22Rv1 (cell line): ENCODE measurements around the gene MED23.

Experiments
- ZFX ChIP-seq: fragments of 450-650 bp; IDR thresholded peaks from 2 replicates; pipeline ENCODE4 v1.6.1; 2017; ENCODE audit warnings: antibody characterized with exemption, borderline replicate concordance
- TF ChIP-seq, protein P1 (sequence below): fragments of 450-650 bp; IDR thresholded peaks from 2 replicates; pipeline ENCODE4 v1.5.1; 2017; ENCODE audit warnings: mild to moderate bottlenecking

DNA sequence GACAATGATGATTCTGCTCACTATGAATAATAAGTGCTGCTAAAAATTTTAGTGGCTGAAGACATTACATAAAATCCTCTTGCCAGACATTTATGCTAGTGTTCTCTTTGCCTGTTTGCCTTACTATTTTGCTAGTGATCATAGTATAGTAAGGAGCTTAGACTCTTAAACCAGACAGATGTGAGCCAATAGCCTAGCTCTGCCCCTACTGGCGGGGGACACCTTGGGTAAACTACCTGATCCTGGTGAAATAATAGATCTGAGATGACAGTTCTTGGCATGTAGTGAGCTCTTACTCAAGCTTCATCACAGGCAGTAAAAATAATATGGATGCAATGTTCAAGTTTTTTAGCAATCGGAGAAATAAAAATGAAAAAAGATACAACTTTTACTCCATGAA lies 27.9 kb upstream of the MED23 start:
- TF ChIP-seq, protein P1, sequence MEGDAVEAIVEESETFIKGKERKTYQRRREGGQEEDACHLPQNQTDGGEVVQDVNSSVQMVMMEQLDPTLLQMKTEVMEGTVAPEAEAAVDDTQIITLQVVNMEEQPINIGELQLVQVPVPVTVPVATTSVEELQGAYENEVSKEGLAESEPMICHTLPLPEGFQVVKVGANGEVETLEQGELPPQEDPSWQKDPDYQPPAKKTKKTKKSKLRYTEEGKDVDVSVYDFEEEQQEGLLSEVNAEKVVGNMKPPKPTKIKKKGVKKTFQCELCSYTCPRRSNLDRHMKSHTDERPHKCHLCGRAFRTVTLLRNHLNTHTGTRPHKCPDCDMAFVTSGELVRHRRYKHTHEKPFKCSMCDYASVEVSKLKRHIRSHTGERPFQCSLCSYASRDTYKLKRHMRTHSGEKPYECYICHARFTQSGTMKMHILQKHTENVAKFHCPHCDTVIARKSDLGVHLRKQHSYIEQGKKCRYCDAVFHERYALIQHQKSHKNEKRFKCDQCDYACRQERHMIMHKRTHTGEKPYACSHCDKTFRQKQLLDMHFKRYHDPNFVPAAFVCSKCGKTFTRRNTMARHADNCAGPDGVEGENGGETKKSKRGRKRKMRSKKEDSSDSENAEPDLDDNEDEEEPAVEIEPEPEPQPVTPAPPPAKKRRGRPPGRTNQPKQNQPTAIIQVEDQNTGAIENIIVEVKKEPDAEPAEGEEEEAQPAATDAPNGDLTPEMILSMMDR = no peak
- TF ChIP-seq ZFX = no peak
